Coronary artery (tissue), 2 donors: ENCODE measurements around the gene STX1B.
"Not testable (repeated sequence)": the region's sequence is repeated elsewhere in the genome, so short reads cannot be mapped to it uniquely, and the experiment has no call there.

ENCODE experiments used
- DNase-seq: peaks from one replicate; pipeline ENCODE4 v3.0.0-alpha.2; 2017; ENCODE audit warnings: low spot score
- H3K27ac ChIP-seq, 2 donors: fragments of 200-600 bp; sonication (generic); one replicate each; pipeline ENCODE4 v1.5.1; 2016 to 2019
- H3K4me3 ChIP-seq: fragments of 200-600 bp; sonication (generic); 2 replicates; pipeline ENCODE4 v1.5.1; 2016; ENCODE audit warnings: mild to moderate bottlenecking, moderate library complexity
- CTCF ChIP-seq: fragments of 200-600 bp; sonication (generic); IDR thresholded peaks from one replicate; pipeline ENCODE4 v1.5.1; 2019; ENCODE audit warnings: antibody characterized with exemption

STX1B gene

GRCh38 chr16:30946671-30947540 is 63.5 kb downstream of the STX1B start:
- DNase-seq: no peak
- no peak for TF ChIP-seq CTCF
- H3K4me3 ChIP-seq: no peak overlapping the region
- H3K27ac ChIP-seq: peak overlapping the region in 1 of 2 donors; percentile 94

- TF ChIP-seq CTCF: no peak
- Histone ChIP-seq H3K4me3 (no peak overlapping the region), H3K27ac (no peak overlapping the region)
- no peak for DNase-seq
These were observed 66.1 kb downstream of the STX1B start for GRCh38 chr16:30944352-30944751.

- no peak for DNase-seq
- Histone ChIP-seq H3K27ac (peak overlapping the region in 1 of 2 donors; percentile 67), H3K4me3 (no peak overlapping the region)
- TF ChIP-seq CTCF: no peak
These were observed 68.0 kb downstream of the STX1B start for GRCh38 chr16:30942426-30942806.

- Histone ChIP-seq H3K4me3 (no peak overlapping the region), H3K27ac (peak overlapping the region in 1 of 2 donors; percentile 67)
- DNase-seq: no peak
- peak; percentile 88 for TF ChIP-seq CTCF
These were observed 68.6 kb downstream of the STX1B start for GRCh38 chr16:30941600-30942425.

GRCh38 chr16:30939571-30939970 is 70.9 kb downstream of the STX1B start:
- not testable (repeated sequence) for DNase-seq, H3K27ac ChIP-seq, H3K4me3 ChIP-seq
